Cerebellar nuclear complex (tissue), 1 donor: Measurements from ENCODE around the gene COG3.
"Not testable (repeated sequence)": the region's sequence is repeated elsewhere in the genome, so short reads cannot be mapped to it uniquely, and the experiment has no call there.

ENCODE experiments used
- DNase-seq, 2 experiments: peaks; one replicate each; lab custom pipeline; 2025; lab: John Stamatoyannopoulos, UW

The COG3 gene, protein sequence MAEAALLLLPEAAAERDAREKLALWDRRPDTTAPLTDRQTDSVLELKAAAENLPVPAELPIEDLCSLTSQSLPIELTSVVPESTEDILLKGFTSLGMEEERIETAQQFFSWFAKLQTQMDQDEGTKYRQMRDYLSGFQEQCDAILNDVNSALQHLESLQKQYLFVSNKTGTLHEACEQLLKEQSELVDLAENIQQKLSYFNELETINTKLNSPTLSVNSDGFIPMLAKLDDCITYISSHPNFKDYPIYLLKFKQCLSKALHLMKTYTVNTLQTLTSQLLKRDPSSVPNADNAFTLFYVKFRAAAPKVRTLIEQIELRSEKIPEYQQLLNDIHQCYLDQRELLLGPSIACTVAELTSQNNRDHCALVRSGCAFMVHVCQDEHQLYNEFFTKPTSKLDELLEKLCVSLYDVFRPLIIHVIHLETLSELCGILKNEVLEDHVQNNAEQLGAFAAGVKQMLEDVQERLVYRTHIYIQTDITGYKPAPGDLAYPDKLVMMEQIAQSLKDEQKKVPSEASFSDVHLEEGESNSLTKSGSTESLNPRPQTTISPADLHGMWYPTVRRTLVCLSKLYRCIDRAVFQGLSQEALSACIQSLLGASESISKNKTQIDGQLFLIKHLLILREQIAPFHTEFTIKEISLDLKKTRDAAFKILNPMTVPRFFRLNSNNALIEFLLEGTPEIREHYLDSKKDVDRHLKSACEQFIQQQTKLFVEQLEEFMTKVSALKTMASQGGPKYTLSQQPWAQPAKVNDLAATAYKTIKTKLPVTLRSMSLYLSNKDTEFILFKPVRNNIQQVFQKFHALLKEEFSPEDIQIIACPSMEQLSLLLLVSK

DNA sequence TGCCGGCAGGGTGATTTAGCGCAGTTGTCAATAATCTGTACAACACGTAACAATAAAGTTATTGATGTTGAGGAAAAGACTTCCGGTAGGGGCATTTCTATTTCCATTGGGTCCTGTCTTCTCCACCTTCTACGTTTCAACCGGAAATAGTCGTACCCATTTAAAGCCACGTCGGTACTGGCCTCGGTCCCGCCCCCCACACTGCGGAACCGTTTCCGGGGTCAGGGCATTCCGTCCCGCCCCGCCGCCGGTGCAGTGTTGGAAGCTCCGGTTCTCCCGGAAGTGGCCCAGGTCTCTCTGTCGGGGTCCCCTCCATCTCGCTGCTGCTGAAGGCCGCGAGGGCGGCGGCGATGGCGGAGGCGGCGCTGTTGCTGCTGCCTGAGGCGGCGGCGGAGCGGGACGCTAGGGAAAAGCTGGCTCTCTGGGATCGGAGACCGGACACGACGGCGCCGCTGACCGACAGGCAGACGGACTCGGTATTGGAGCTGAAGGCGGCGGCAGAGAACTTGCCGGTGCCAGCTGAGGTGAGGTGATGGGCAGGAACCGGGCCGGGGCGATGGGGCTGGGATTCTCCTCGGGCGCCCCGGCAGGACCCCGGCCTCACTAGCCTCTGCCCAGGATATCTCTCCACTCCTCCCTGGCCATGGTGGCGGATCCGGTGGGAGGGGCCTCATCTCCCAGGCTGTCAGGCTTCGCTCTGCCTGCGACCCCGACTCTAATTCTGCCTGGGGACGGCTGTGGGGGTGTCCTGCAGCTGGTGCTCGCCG is at the start of gene COG3:
Gene COG3, plus strand, starts transcription at position 253 of the 767 bp plus-strand sequence. Its CDS starts 98 bp downstream, at position 351.
- DNase-seq: peak; percentile 70 to 90

DNA sequence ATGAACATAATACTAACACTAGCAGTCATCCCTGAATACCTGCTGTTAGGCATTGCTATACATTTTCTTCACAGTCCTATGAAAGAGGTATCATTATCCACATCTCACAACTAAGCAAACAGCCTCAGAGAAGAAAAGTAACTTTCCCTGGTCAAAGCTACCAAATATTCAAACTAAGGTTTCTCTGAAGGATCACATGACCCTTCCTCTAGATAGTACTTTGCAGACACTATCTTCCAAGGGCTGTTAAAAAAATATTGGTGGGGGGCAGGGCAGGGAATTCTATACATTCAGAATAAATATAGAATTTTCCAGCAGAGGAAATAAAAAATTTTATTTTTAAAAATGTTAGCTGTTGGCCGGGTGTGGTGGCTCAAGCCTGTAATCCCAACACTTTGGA is 49.6 kb upstream of the COG3 start:
- no peak for DNase-seq

DNA sequence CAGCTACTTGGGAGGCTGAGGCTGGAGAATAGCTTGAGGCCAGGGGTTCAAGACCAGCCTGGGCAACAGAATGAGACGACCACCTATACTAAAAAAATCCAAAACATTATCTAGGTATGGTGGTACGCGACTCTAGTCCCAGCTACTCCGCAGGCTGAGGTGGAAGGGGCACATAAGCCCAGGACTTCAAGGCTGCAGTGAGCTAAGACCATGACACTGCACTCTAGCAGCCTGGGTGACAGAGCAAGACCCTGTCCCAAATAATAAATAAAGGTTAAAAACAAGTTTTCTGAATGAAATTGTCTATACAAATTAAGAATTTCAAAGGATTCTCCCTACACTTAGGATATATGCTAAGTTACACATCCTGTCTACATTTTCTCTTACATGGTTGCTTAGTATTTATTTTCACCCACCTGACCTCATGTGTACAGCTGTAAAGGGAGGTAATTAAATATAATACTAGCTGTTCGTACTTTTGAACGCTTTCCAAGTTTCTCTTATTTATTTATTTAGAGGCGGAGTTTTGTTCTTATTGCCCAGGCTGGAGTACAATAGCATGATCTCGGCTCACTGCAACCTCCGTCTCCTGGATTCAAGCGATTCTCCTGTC is 48.1 kb upstream of the COG3 start:
- DNase-seq: no peak

DNA sequence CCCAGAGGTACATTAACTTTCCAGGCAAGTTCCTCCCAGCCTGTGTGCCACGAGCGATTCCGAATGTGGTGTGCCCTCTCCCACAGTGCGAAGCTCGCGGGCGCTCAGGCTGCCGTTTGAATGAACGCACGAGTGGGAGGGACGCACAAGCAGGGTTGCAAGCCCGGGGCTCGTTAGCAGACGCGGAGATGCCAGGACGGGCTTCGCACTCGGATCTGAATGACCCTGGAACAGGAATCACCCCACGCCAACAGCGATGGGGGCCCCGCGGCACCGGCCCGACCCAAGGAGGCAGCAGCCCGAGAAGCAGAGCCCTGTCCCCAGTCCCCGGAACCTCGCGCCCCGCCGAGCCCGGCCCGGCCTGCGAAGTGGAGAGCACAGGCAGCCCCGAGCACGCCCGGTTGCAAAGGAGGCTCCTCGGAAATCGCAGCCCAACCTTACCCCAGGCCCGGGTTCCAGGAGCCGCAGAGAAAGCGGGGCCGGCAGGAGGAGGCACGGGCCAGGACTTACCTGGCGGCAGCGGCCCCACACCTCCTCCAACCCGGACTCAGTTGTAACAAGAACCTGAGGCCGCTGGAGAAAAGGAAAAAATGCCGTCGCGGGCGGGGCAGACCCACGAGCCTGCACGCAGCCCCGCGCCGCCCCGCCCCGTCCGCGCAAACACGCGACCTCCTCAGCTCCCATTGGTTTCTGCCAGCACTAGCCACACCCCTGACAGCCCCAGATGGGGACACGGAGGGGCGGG is 46.8 kb upstream of the COG3 start, which contains the start of gene SLC25A30:
Gene SLC25A30, minus strand, starts transcription at position 584 of the 745 bp plus-strand sequence. CDS start 6,948 bp downstream, outside the sequence.
- peak; percentile 53 to 74 for DNase-seq

DNA sequence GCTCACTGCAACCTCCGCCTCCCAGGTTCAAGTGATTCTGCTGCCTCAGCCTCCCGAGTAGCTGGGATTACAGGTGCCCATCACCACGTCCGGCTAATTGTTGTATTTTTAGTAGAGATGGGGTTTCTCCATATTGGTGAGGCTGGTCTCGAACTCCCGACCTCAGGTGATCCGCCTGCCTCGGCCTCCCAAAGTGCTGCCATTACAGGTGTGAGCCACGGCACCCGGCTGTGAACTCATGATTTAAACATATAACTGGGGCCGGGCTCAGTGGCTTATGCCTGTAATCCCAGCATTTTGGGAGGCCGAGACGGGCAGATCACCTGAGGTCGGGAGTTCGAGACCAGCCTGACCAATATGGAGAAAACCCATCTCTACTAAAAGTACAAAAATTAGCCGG is 45.4 kb upstream of the COG3 start:
- not testable (repeated sequence) for DNase-seq

DNA sequence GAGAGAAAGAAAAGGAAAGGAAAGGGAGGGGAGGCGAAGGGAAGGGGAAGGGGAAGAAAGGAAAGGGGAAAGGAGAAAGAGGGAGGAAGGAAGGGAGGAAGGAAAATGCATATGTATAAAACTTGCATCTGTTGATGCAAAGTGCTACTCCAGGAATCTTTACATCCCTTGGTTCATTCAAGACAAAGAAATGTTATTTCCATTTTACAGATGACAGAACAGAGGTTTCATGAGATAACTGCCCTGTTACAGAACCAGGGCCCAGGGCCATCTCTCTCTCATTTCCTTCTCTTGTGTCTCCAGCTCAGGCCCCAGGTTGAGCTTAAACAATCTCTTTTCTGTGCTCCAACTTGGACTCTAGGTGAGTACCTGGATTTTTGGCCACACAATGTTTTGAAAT is 44.8 kb upstream of the COG3 start:
- DNase-seq: no peak

DNA sequence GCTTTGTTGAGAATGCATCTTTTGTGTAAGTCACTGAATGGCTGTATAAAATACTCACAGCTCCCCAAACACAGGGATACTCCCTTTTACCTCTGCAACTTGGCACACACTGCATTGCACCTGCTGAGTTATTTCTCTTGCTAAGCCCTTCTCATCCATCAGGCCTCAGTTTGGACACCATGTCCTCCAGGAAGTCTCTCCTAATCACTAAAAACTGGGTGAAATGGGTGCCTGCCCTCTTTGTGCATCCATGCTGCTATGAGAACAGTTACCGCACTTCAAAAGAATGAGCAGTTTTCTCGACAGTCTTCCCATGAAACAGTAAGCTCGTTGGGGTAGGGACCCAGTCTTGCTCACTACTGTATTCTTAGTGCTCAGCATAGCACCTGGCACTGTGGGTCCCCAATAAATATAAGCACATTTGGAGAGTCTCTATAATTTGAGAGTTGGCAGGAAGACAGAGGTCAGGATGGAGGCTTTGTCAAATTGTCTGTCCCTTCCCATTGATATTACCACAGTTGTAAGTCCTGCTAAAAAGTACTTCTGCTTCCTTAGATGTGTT is 41.9 kb upstream of the COG3 start:
- no peak for DNase-seq

DNA sequence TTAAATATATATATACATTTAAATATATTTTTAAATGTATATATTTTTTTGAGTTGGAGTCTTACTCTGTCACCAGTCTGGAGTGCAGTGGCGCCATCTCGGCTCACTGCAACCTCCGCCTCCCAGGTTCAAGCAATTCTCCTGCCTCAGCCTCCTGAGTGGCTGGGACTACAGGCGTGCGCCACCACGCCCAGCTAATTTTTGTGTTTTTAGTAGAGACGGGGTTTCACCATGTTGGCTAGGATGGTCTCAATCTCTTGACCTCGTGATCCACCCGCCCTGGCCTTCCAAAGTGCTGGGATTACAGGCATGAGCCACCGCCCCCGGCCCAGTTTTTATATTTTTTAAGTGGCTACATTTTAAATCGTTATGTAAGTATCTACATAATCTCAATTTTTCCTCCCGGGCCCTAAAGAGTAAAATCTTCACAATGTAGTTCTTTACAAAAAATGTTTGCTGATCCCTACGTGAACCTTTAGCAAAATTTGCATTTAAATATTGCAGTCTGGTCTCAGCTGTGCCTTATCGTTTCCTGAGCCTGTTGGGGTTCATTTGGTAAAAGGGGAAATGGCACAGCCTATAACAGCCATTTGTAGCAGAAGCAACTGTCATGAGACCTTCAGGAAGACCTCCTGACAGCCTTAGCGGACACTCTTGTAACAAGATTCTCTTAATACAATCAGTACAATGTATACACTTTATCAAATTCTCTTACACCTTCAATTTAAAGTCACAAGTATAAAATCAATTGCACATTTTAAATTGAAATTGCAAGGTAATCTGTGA is 38.5 kb upstream of the COG3 start:
- not testable (repeated sequence) for DNase-seq

DNA sequence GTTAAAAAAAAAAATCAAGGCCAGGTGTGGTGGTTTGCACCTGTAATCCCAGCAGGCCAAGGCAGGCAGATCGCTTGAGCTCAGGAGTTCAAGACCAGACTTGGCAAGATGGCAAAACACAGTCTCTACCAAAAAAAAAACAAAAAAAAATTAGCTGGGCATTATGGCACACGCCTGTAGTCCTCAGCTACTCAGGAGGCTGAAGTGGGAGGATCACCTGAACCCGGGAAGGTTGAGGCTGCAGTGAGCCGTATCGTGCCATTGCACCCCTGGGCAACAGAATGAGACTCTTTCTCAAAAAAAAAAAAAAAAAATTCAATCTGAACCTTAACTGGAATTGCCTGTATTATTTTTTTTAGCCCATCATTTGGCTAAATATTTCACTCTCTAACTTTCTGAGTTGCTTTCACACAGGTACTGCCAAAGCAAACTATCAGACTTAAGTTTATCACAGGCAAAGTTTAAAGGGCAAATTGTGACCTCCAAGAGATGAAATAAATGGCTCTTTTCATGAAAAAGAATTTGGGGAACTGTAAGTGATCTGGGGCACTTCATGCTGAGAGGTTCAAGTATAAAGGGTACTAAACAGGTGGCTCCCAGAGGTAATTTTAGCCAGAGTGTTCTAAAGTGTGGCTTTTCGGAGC is 31.9 kb upstream of the COG3 start:
- no peak for DNase-seq

DNA sequence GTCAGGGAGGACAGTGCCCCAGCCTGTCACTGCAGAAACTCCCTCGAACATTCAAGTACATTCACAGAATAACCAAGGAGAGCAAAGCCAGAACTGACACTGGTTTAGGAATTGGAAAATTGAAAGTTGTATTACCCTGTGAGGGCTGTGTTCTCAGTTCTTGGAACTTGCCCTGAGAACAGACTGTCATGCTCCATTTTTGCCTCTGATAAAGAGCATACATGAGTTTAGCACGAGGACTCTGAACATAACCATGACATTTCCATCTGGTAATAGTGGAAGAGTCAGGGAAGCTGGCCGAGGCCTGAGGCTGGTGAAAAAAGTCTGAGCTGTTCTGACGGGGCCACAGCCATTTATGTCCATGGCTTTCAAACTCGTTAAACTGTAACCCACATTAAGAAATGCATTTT is 31.4 kb upstream of the COG3 start:
- no peak for DNase-seq

DNA sequence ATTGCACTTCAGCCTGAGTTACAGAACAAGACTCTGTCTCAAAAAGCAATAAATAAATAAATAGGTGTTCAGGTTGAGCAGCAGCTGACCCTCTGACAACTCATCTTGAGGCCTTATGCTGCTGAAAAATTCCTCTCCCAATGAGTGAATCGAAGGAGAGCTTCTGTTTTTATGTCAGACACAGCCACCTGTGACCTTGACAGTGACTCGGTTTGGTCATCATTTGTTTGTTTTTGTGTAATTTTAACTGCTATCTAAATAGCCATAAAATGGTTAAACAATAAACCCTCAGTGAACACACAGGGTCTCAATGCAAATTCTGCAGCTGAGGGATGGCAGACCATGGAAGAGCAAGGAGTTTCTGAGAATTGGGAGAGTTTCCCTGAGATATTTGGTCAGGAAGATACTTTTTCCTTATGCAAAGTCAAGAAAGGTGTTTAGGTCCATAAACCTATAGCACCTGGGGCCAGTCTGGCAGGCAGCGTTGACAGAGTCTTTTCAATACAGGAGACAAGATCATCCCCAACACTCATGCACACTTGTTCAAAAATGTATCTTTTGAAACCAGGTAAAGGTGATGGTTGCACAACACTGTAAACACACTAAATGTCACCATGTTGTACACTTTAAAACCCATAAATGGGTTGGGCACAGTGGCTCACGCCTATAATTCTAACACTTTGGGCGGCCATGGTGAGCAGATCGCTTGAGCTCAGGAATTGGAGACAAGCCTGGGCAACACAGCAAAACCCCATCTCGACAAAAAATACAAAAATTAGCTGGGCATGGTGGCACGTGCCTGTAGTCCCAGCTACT is 30.0 kb upstream of the COG3 start:
- no peak for DNase-seq

DNA sequence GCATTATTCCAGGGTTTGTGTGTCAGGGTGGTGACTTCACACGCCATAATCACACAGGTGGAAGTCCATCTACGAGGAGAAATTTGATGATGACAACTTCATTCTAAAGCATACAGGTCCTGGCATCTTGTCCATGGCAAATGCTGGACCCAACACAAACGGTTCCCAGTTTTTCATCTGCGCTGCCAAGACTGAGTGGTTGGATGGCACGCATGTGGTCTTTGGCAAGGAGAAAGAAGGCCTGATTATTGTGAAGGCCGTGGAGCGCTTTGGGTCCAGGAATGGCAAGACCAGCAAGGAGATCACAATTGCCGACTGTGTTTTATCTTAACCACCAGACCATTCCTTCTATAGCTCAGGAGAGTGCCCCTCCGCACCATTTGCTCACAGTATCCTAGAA is 28.4 kb upstream of the COG3 start:
- DNase-seq: no peak

DNA sequence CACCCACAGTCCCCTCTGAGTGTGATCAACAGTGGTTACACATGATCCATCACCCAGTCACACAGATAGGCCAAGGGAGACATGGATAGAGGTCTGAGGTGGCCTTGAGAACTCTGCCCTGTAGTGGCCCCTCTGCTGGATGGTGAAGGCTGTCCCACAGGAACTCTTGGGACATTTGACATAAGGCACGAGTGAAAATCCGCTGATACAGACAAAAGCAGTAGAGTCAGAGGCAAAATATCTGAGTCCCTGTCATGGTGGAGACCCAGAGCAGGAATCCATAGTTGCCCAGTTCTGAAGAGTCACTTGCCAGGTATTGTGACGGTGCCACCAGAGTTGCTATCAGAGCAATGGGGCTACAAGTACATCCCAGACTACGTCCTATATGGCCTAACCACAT is 27.8 kb upstream of the COG3 start:
- DNase-seq: no peak

DNA sequence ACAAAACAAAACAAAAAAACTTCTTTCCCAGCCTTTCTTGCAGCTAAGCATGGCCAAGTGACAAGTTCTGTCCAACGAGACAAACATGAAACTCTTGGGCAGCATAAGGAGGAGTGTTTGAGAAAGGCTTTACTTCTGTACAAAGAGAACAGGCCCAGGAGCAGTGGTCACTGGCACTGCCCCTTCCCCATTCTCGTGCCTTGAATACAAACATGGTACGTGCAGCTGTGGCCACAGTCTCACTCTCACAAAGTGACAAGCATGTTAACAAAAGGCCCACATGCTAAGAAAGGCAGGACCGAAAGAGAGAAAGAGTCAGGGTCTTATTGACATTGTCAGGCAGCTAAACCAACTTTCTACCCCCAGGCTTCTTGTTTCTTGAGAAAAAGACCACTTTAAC is 26.8 kb upstream of the COG3 start:
- no peak for DNase-seq

DNA sequence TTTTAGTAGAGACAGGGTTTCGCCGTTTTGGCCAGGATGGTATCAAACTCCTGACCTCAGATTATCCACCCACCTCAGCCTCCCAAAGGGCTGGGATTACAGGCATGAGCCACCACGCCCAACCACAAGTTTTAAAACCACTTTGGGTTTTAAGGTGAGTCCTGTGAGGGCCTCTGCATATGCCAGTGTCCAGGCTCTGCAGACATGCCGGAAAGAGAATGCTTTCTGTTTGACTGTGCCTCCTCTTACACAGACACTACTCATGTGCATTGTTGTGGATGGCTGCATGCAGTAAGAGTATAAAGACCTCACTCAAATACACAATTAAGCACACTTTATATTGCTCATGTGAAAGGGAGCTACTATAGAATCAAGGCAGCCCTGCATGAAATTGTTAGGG is 25.7 kb upstream of the COG3 start:
- no peak for DNase-seq

DNA sequence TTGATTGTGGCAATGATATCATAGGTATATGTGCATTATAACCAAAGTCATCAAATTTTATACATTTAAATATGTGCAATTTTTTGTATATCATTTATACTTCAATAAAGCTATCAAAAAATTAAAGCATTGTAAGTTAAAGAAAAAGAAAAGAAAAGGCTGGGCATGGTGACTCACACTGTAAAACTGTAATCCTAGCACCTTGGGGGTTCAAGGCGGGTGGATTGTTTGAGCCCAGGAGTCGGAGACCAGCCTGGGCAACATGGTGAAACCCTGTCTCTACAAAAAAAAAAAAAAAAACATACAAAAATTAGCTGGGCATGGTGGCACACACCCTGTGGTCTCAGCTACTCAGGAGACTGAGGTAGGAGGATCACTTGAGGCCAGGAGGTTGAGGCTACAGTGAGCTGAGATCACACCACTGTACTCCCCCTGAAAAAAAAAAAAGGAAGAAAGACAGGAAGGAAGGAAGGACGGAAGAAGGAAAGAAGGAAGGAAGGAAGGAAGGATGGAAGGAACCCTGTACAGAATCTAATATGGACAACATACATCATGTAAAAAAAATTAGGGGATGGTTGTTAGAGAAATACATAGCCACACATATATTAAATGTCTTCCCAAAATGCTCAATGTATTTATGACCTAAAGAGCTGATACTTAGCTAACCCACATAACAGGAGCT is 24.8 kb upstream of the COG3 start:
- DNase-seq: no peak

DNA sequence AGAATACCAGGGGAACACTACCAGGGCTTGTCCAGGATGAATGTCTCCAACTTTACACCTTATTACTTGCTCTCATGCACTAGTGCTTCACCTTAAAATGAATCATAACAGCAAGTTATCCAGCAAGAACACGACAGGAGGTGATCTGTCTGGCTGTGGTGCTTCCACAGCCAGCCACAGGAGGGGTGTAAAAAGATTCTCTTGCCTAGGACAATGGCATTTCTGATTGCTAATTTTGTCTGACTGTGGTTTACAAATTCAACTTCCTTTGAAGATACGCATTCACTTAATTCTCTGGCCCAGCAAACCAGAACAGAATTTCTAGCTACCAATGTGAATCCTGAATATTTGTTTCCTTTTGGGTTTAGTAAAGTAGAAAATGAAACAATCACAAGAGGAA is 23.1 kb upstream of the COG3 start:
- no peak for DNase-seq

DNA sequence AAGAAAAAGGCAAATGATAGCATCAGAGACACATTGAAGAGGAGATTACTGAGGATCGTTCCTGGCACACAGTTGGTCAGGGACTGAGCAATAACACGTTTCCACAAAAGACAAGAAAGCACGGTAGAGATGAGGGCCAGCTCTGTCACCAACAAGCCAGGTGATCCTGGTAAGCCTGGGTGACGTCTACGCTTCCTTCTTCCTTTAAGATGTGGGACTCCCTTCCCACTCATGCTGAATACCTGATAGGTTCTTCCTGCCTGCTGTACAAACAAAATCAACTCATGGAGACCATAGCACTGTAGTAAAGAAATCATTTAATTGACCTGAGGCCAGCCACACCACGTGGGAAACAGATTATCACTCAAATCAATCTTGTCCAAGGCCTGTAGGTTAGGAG is 19.7 kb upstream of the COG3 start:
- no peak for DNase-seq
